ENCODE measurements around the gene ACTN4.

DNA sequence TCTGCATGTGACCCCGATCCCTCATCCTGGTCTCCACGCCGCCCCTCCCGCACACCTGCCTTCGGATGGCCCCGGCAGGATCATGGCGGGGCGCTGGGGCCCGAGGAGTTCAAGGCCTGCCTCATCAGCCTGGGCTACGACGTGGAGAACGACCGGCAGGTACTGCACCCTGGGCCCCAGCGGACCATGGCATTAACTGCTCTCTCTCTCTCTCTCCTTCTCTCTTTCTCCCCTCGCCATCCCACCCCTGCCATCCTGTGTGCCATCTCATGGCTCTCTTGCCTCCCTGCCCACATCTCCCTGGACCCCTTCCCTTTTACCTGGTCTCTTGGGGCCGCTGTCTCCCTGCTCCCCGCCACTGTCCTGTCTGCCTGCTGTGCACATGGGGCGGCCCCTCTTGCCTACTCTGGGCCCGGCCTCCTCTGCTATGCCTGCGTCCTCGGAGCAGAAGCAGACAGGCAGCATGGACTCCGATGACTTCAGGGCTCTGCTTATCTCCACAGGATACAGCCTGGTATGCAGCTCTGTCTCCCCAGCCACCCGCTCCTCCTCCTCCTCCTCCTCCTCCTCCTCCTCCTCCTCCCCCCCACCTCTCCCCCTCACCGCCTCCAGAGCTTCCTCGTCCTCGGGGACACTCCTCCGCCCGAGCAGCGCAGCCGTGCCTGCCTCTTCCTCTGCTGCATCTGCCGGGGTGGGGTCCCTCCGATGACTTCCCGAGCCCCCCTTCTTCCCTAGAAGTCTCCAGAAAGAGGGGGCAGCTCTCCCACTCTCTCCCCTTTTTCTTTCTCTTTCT lies 80.6 kb downstream of the ACTN4 start:
- TF ChIP-seq, protein P1, sequence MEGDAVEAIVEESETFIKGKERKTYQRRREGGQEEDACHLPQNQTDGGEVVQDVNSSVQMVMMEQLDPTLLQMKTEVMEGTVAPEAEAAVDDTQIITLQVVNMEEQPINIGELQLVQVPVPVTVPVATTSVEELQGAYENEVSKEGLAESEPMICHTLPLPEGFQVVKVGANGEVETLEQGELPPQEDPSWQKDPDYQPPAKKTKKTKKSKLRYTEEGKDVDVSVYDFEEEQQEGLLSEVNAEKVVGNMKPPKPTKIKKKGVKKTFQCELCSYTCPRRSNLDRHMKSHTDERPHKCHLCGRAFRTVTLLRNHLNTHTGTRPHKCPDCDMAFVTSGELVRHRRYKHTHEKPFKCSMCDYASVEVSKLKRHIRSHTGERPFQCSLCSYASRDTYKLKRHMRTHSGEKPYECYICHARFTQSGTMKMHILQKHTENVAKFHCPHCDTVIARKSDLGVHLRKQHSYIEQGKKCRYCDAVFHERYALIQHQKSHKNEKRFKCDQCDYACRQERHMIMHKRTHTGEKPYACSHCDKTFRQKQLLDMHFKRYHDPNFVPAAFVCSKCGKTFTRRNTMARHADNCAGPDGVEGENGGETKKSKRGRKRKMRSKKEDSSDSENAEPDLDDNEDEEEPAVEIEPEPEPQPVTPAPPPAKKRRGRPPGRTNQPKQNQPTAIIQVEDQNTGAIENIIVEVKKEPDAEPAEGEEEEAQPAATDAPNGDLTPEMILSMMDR (IDR thresholded peaks at IDR 0.05; ENCODE audit: low read depth, low read length) = no peak
- TF ChIP-seq EZH2phosphoT487 (IDR thresholded peaks at IDR 0.05; ENCODE audit: low read depth) = no peak

Measured in OCI-LY3 (cell line).